GM12878 (cell line): Measurements from ENCODE around the gene CLDN15. TPM values are rescaled to one million over a fixed set of nuclear protein-coding genes. Genes with fewer than 3 reads are reported as not detected.

ENCODE experiments used
- ATAC-seq: fragments of 200-7000 bp; cut with Tn5 transposase; 3 replicates; pipeline ENCODE4 v1.9.1; 2020; ENCODE audit warnings: mild to moderate bottlenecking, moderate library complexity
- BruUV-seq: library from RNA; stranded (reverse); fragments of 400-500 nt; replicated peaks from 2 replicates; lab custom pipeline; 2021; lab: Mats Ljungman, UMichigan
- CTCF ChIA-PET: fragments of 300-600 bp; sonication (Branson Sonifier 250); formaldehyde crosslinking; extraction: SDS; loops from one replicate; lab custom pipeline; 2021; ENCODE audit warnings: inconsistent platforms; lab: Yijun Ruan, JAX
- POLR2A ChIA-PET: fragments of 350-600 bp; formaldehyde crosslinking; extraction: SDS; loops from one replicate; lab custom pipeline; 2021; ENCODE audit warnings: inconsistent platforms; lab: Charles Lee
- RAD21 ChIA-PET: fragments of 300-600 bp; sonication (Branson Sonifier 250); formaldehyde crosslinking; loops from one replicate; lab custom pipeline; 2023; ENCODE audit warnings: antibody characterized with exemption; ENCODE audit not compliant: unreplicated experiment; lab: Charles Lee
- SMC1A ChIA-PET: fragments of 300-600 bp; sonication (Branson Sonifier 250); formaldehyde crosslinking; loops from one replicate; lab custom pipeline; 2023; ENCODE audit not compliant: unreplicated experiment, uncharacterized antibody; lab: Charles Lee
- DNase-seq: peaks from one replicate; pipeline ENCODE4 v3.0.0-alpha.2; 2011; ENCODE audit warnings: low read depth, low spot score
- FAIRE-seq: peaks from 3 replicates; lab custom pipeline; 2011; peaks lifted over from hg19 to GRCh38; lab: Jason Lieb, UNC
- H2AFZ ChIP-seq: 2 replicates; pipeline ENCODE4 v1.6.0; 2011; ENCODE audit warnings: low read depth, low read length, control low read depth; ENCODE audit not compliant: control insufficient read depth
- H3K27ac ChIP-seq: 2 replicates; pipeline ENCODE4 v1.5.1; 2011; ENCODE audit warnings: control low read depth; ENCODE audit not compliant: control insufficient read depth, insufficient read depth
- H3K27me3 ChIP-seq, 2 experiments: replicated peaks in 1 of 2; 2 replicates each; pipeline versions ENCODE4 v1.6.0 to v1.6.1; 2011; ENCODE audit warnings: low read length in 1 of 2; ENCODE audit not compliant: control insufficient read depth in 2 of 2, insufficient read depth in 2 of 2
- H3K36me3 ChIP-seq, 2 experiments: 2 replicates each; pipeline ENCODE4 v1.5.1; 2011; ENCODE audit warnings: low read length in 1 of 2; ENCODE audit not compliant: control insufficient read depth in 2 of 2, insufficient read depth in 2 of 2
- H3K4me1 ChIP-seq: 2 replicates; pipeline ENCODE4 v1.6.1; 2011; ENCODE audit warnings: mild to moderate bottlenecking, low read length, moderate library complexity, mixed read lengths; ENCODE audit not compliant: control insufficient read depth, insufficient read depth
- H3K4me2 ChIP-seq: 2 replicates; pipeline ENCODE4 v1.6.0; 2011; ENCODE audit warnings: control low read depth; ENCODE audit not compliant: control insufficient read depth, insufficient read depth
- H3K4me3 ChIP-seq: fragments of 200-600 bp; sonication (generic); 2 replicates; pipeline ENCODE4 v1.5.1; 2016
- H3K79me2 ChIP-seq: 2 replicates; pipeline ENCODE4 v1.6.0; 2011; ENCODE audit warnings: low read length; ENCODE audit not compliant: control insufficient read depth, insufficient read depth
- H3K9ac ChIP-seq: 2 replicates; pipeline ENCODE4 v1.8.0; 2011; ENCODE audit warnings: low read length, control low read depth, mixed read lengths; ENCODE audit not compliant: control insufficient read depth, insufficient read depth
- H3K9me3 ChIP-seq: replicated peaks from 3 replicates; pipeline ENCODE4 v1.5.1; 2011; ENCODE audit warnings: mild to moderate bottlenecking, low read length; ENCODE audit not compliant: control insufficient read depth, insufficient read depth
- H4K20me1 ChIP-seq: 2 replicates; pipeline ENCODE4 v1.6.0; 2011; ENCODE audit not compliant: control insufficient read depth, insufficient read depth
- CBX5 ChIP-seq: sonication (generic); IDR thresholded peaks from 2 replicates; pipeline ENCODE4 v1.6.1; 2016; ENCODE audit warnings: low read depth, moderate library complexity, mild to moderate bottlenecking, inconsistent platforms
- CHD1 ChIP-seq: IDR thresholded peaks from 2 replicates; pipeline ENCODE4 v1.6.1; 2012; ENCODE audit warnings: low read depth, low read length, improper control_type of control experiment
- DPF2 ChIP-seq: fragments of 450-650 bp; IDR thresholded peaks from 2 replicates; pipeline ENCODE4 v1.6.1; 2017; ENCODE audit warnings: mild to moderate bottlenecking
- EED ChIP-seq: sonication (generic); IDR thresholded peaks from 2 replicates; pipeline ENCODE4 v1.6.1; 2016; ENCODE audit warnings: antibody characterized with exemption, low read depth
- EZH2 ChIP-seq: IDR thresholded peaks from 2 replicates; pipeline ENCODE4 v1.6.1; 2012; ENCODE audit warnings: low read depth, mild to moderate bottlenecking, control low read depth, inconsistent platforms, low read length, borderline replicate concordance; ENCODE audit not compliant: control insufficient read depth
- FOS ChIP-seq: IDR thresholded peaks from 3 replicates; pipeline ENCODE4 v1.6.1; 2011; ENCODE audit warnings: borderline replicate concordance; ENCODE audit not compliant: insufficient read length; ENCODE audit errors: extremely low read depth
- HDGF ChIP-seq: fragments of 450-650 bp; IDR thresholded peaks from 2 replicates; pipeline ENCODE4 v1.6.1; 2016; ENCODE audit warnings: antibody characterized with exemption
- IKZF1 ChIP-seq: fragments of 450-650 bp; conservative IDR thresholded peaks from 2 replicates; pipeline ENCODE4 v1.6.1; 2017; ENCODE audit warnings: antibody characterized with exemption, mild to moderate bottlenecking
- LARP7 ChIP-seq: fragments of 450-650 bp; IDR thresholded peaks from 2 replicates; pipeline ENCODE4 v1.6.1; 2017; ENCODE audit warnings: mild to moderate bottlenecking
- NFXL1 ChIP-seq: fragments of 450-650 bp; IDR thresholded peaks from 2 replicates; pipeline ENCODE4 v1.6.1; 2017; ENCODE audit warnings: antibody characterized with exemption, mild to moderate bottlenecking, borderline replicate concordance
- NR2F1 ChIP-seq: fragments of 450-650 bp; conservative IDR thresholded peaks from 2 replicates; pipeline ENCODE4 v1.6.1; 2017; ENCODE audit warnings: mild to moderate bottlenecking
- POLR2A ChIP-seq: IDR thresholded peaks from 2 replicates; pipeline ENCODE4 v1.6.1; 2011; ENCODE audit warnings: low read depth, mild to moderate bottlenecking, low read length
- PRDM15 ChIP-seq: fragments of 450-650 bp; formaldehyde crosslinking; IDR thresholded peaks from 2 replicates; pipeline ENCODE4 v1.4.0; 2020; ENCODE audit warnings: mild to moderate bottlenecking, moderate library complexity
- WRNIP1 ChIP-seq: IDR thresholded peaks from 2 replicates; pipeline ENCODE4 v1.6.1; 2011; ENCODE audit warnings: low read depth, low read length, improper control_type of control experiment, borderline replicate concordance
- ZNF384 ChIP-seq: IDR thresholded peaks from 2 replicates; pipeline ENCODE4 v1.6.1; 2012; ENCODE audit warnings: low read depth, mild to moderate bottlenecking, low read length, improper control_type of control experiment, borderline replicate concordance
- WGBS: methylation state at CpG from one replicate; pipeline ENCODE4 v1.1.6; 2016; ENCODE audit warnings: low lambda C conversion rate; ENCODE audit not compliant: insufficient replicate concordance, insufficient coverage; ENCODE audit errors: missing lambda C conversion rate; 5-methylcytosine and 5-hydroxymethylcytosine counted together
- in situ Hi-C: fragments of 300-500 bp; cut with MboI; formaldehyde crosslinking; loops from 9 replicates; pipeline ENCODE4 v1.14.3; 2018; ENCODE audit warnings: mixed read lengths
- intact Hi-C: fragments of 100-400 bp; cut with micrococcal nuclease; formaldehyde crosslinking; loops from one replicate; pipeline ENCODE4 v1.14.2; 2022; ENCODE audit not compliant: unreplicated experiment
- polyA plus RNA-seq, 11 experiments: library from polyadenylated mRNA; depleted of rRNA in 4 of 11; unstranded in 6 of 11; stranded (reverse) in 5 of 11; fragments of >200 nt; fragmentation: Nextera tagmentation in 4 of 11; fragmentation: Illumina TruSeq in 1 of 11; extraction: Ambion mirVana in 4 of 11; extraction: Trizol in 1 of 11; gene quantifications; 1 replicate in 1 of 11; 2 replicates in 10 of 11; pipeline versions ENCODE4 v1.2.1 to v1.2.3, GENCODE V29; 2011 to 2016; ENCODE audit warnings: inconsistent platforms in 2 of 11, missing spikeins in 2 of 11, low read depth in 1 of 11
- total RNA-seq, 4 experiments: library from RNA; depleted of rRNA in 3 of 4; stranded (reverse); fragments of >200 nt in 3 of 4; fragmentation: Illumina TruSeq in 1 of 4; extraction: Trizol in 1 of 4; gene quantifications; 2 replicates each; pipeline versions ENCODE4 v1.2.1 to v1.2.3, GENCODE V29; 2013 to 2021
- TF ChIP-seq, protein P1 (sequence below): fragments of 450-650 bp; IDR thresholded peaks from 2 replicates; pipeline ENCODE4 v1.6.1; 2018; ENCODE audit warnings: borderline replicate concordance, mild to moderate bottlenecking; ENCODE audit not compliant: partially characterized antibody
- TF ChIP-seq, protein P2 (sequence below): fragments of 450-650 bp; IDR thresholded peaks from 2 replicates; pipeline ENCODE4 v1.6.1; 2017; ENCODE audit warnings: borderline replicate concordance

Gene CLDN15
- total and polyA plus RNA-seq, 10 of the 15 experiments (the other 5 are each of a cell fraction or from before 2014, with no cell fraction given) = 0.47 to 15.0 (median 6.6) TPM

- Histone ChIP-seq H3K9ac (no peak overlapping the region), H3K4me1 (no peaks in the 10 kb centered on the region), H3K36me3 (peaks cover 7 to 9% of the 10 kb centered on the region in 2 experiments), H3K27me3 (no peaks in the 10 kb centered on the region), H2AFZ (no peak overlapping the region), H3K9me3 (no peaks in the 10 kb centered on the region), H3K4me3 (no peak overlapping the region), H3K27ac (no peak overlapping the region), H4K20me1 (no peaks in the 10 kb centered on the region), H3K4me2 (no peak overlapping the region), H3K79me2 (peaks cover 6% of the 10 kb centered on the region)
- DNase-seq (no peak), FAIRE-seq (no peak), ATAC-seq (no peak)
- no TSS peak for BruUV-seq
- in situ Hi-C loops (no loop called here), intact Hi-C loops (no loop called here)
- ChIA-PET CTCF (no interaction called here), SMC1A (no interaction called here), POLR2A (no interaction called here), RAD21 (no interaction called here)
- 95% methylated on average over 13 of the region's 15 CpGs for WGBS
- TF ChIP-seq DPF2 = no peak
- no peak for TF ChIP-seq POLR2A
- TF ChIP-seq EED = no peak
- TF ChIP-seq ZNF384 = no peak
- TF ChIP-seq WRNIP1 = no peak
- TF ChIP-seq, protein P1, sequence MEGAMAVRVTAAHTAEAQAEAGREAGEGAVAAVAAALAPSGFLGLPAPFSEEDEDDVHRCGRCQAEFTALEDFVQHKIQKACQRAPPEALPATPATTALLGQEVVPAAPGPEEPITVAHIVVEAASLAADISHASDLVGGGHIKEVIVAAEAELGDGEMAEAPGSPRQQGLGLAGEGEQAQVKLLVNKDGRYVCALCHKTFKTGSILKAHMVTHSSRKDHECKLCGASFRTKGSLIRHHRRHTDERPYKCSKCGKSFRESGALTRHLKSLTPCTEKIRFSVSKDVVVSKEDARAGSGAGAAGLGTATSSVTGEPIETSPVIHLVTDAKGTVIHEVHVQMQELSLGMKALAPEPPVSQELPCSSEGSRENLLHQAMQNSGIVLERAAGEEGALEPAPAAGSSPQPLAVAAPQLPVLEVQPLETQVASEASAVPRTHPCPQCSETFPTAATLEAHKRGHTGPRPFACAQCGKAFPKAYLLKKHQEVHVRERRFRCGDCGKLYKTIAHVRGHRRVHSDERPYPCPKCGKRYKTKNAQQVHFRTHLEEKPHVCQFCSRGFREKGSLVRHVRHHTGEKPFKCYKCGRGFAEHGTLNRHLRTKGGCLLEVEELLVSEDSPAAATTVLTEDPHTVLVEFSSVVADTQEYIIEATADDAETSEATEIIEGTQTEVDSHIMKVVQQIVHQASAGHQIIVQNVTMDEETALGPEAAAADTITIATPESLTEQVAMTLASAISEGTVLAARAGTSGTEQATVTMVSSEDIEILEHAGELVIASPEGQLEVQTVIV = no peak
- TF ChIP-seq, protein P2, sequence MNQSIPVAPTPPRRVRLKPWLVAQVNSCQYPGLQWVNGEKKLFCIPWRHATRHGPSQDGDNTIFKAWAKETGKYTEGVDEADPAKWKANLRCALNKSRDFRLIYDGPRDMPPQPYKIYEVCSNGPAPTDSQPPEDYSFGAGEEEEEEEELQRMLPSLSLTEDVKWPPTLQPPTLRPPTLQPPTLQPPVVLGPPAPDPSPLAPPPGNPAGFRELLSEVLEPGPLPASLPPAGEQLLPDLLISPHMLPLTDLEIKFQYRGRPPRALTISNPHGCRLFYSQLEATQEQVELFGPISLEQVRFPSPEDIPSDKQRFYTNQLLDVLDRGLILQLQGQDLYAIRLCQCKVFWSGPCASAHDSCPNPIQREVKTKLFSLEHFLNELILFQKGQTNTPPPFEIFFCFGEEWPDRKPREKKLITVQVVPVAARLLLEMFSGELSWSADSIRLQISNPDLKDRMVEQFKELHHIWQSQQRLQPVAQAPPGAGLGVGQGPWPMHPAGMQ = no peak
- TF ChIP-seq NR2F1 = no peak
- no peak for TF ChIP-seq FOS
- no peak for TF ChIP-seq CBX5
- TF ChIP-seq HDGF = no peak
- TF ChIP-seq CHD1 = no peak
- TF ChIP-seq EZH2 = no peak
- no peak for TF ChIP-seq IKZF1
- TF ChIP-seq NFXL1 = no peak
- TF ChIP-seq LARP7 = no peak
- TF ChIP-seq PRDM15 (CRISPR knock-in tag) = no peak
Observed at GRCh38 chr7:101223528-101223927, 14.1 kb downstream of the CLDN15 start.
